GM23338 (cell line): ENCODE measurements around the gene STON1. TPM values are rescaled to one million over a fixed set of nuclear protein-coding genes. Genes with fewer than 3 reads are reported as not detected.

Experiments
- ATAC-seq: fragments of 200-7000 bp; cut with Tn5 transposase; 3 replicates; pipeline ENCODE4 v1.9.1; 2020
- DNase-seq: peaks from one replicate; pipeline ENCODE4 v3.0.0-alpha.2; 2015; ENCODE audit warnings: low spot score
- H2AFZ ChIP-seq: fragments of 200-600 bp; sonication (generic); 2 replicates; pipeline ENCODE4 v1.8.0; 2016; ENCODE audit warnings: antibody characterized with exemption, mild to moderate bottlenecking, moderate library complexity
- H3F3A ChIP-seq: fragments of 200-600 bp; sonication (generic); replicated peaks from 2 replicates; pipeline ENCODE4 v1.8.0; 2017; ENCODE audit warnings: antibody characterized with exemption, mixed run types, low read depth
- H3K27ac ChIP-seq: fragments of 200-600 bp; sonication (generic); 2 replicates; pipeline ENCODE4 v1.6.1; 2016; ENCODE audit warnings: low read depth
- H3K27me3 ChIP-seq: fragments of 200-600 bp; sonication (generic); 2 replicates; pipeline ENCODE4 v1.8.0; 2016; ENCODE audit warnings: mild to moderate bottlenecking, mixed run types, moderate library complexity; ENCODE audit not compliant: insufficient read depth
- H3K36me3 ChIP-seq: fragments of 200-600 bp; sonication (generic); 2 replicates; pipeline ENCODE4 v1.8.0; 2016; ENCODE audit warnings: mild to moderate bottlenecking; ENCODE audit not compliant: insufficient read depth
- H3K4me1 ChIP-seq: fragments of 200-600 bp; sonication (generic); 2 replicates; pipeline ENCODE4 v1.8.0; 2016; ENCODE audit warnings: mild to moderate bottlenecking, moderate library complexity; ENCODE audit not compliant: insufficient read depth
- H3K4me2 ChIP-seq: fragments of 200-600 bp; sonication (generic); 2 replicates; pipeline ENCODE4 v1.7.1; 2017; ENCODE audit warnings: mixed run types
- H3K4me3 ChIP-seq: fragments of 200-600 bp; sonication (generic); 2 replicates; pipeline ENCODE4 v1.6.1; 2016; ENCODE audit warnings: mixed run types
- H3K79me2 ChIP-seq: fragments of 200-600 bp; sonication (generic); replicated peaks from 2 replicates; pipeline ENCODE4 v1.8.0; 2017; ENCODE audit warnings: mild to moderate bottlenecking; ENCODE audit not compliant: insufficient read depth
- H3K9me2 ChIP-seq: fragments of 200-600 bp; sonication (generic); 2 replicates; pipeline ENCODE4 v1.8.0; 2017; ENCODE audit not compliant: insufficient read depth
- H4K20me1 ChIP-seq: fragments of 200-600 bp; sonication (generic); replicated peaks from 2 replicates; pipeline ENCODE4 v1.8.0; 2017; ENCODE audit warnings: mild to moderate bottlenecking; ENCODE audit not compliant: insufficient read depth
- H3K27ac Mint-ChIP-seq: 2 replicates; pipeline ENCODE4 v1.8.0; 2020; ENCODE audit warnings: inconsistent platforms, mild to moderate bottlenecking, moderate library complexity, mixed read lengths
- H3K27me3 Mint-ChIP-seq: 3 replicates; pipeline ENCODE4 v1.8.0; 2022; ENCODE audit warnings: low read depth, mild to moderate bottlenecking, moderate library complexity, mixed read lengths, inconsistent platforms; ENCODE audit not compliant: insufficient read depth, poor library complexity
- H3K36me3 Mint-ChIP-seq: 3 replicates; pipeline ENCODE4 v1.8.0; 2021; ENCODE audit warnings: low read depth, mild to moderate bottlenecking, inconsistent platforms, moderate library complexity, mixed read lengths
- H3K4me1 Mint-ChIP-seq: 3 replicates; pipeline ENCODE4 v1.8.0; 2020; ENCODE audit warnings: mild to moderate bottlenecking, inconsistent platforms, mixed read lengths
- H3K4me3 Mint-ChIP-seq: 3 replicates; pipeline ENCODE4 v1.8.0; 2021; ENCODE audit warnings: moderate library complexity, mild to moderate bottlenecking, inconsistent platforms, mixed read lengths
- H3K9me3 Mint-ChIP-seq: 3 replicates; pipeline ENCODE4 v1.8.0; 2020; ENCODE audit warnings: moderate library complexity, mild to moderate bottlenecking, inconsistent platforms, mixed read lengths
- CTCF ChIP-seq, 2 experiments: fragments of 200-600 bp in 1 of 2; sonication (generic) in 1 of 2; conservative IDR thresholded peaks; 2 replicates each; pipeline versions ENCODE4 v1.5.1 to v1.6.1; 2016 to 2017; ENCODE audit warnings: antibody characterized with exemption in 2 of 2, low read depth in 2 of 2, mild to moderate bottlenecking in 2 of 2, moderate library complexity in 1 of 2
- ETS1 ChIP-seq: IDR thresholded peaks from 2 replicates; pipeline ENCODE4 v1.6.1; 2016; ENCODE audit warnings: antibody characterized with exemption
- EZH2phosphoT487 ChIP-seq: fragments of 200-600 bp; sonication (generic); IDR thresholded peaks from one replicate; pipeline ENCODE4 v1.8.1; 2018; ENCODE audit warnings: antibody characterized with exemption; ENCODE audit not compliant: unreplicated experiment
- POLR2AphosphoS5 ChIP-seq: IDR thresholded peaks from 2 replicates; pipeline ENCODE4 v1.6.1; 2016; ENCODE audit warnings: antibody characterized with exemption, low read depth
- ZNF114 ChIP-seq: fragments of 250-450 bp; sonication (Bioruptor Pico); IDR thresholded peaks from 2 replicates; pipeline ENCODE4 v1.5.0; 2020; ENCODE audit warnings: mild to moderate bottlenecking, moderate library complexity
- ZNF331 ChIP-seq: fragments of 250-450 bp; sonication (Bioruptor Pico); IDR thresholded peaks from 2 replicates; pipeline ENCODE4 v1.5.0; 2020; ENCODE audit warnings: low read depth, mild to moderate bottlenecking, moderate library complexity
- ZNF462 ChIP-seq: fragments of 250-450 bp; sonication (Bioruptor Pico); IDR thresholded peaks from 2 replicates; pipeline ENCODE4 v1.5.0; 2020; ENCODE audit warnings: mild to moderate bottlenecking, moderate library complexity
- polyA plus RNA-seq: library from polyadenylated mRNA; unstranded; fragments of >200 nt; fragmentation: Nextera tagmentation; extraction: Ambion mirVana; gene quantifications from 2 replicates; pipeline ENCODE4 v1.2.1, GENCODE V29; 2016
- total RNA-seq: library from RNA; depleted of rRNA; stranded (reverse); fragments of >200 nt; shearing (Covaris generic); gene quantifications from 2 replicates; pipeline ENCODE4 v1.2.3, GENCODE V29; 2014

Gene STON1
- total and polyA plus RNA-seq, 2 experiments from 2014 or later: 5.4 to 14.4 TPM

GRCh38 chr2:48601349-48601748 lies 71.4 kb downstream of the STON1 start:
- Histone ChIP-seq H3K36me3 (no peaks in the 10 kb centered on the region), H3K27ac (no peak overlapping the region), H3K79me2 (no peaks in the 10 kb centered on the region), H3K4me2 (no peak overlapping the region), H3K9me2 (no peaks in the 10 kb centered on the region), H2AFZ (no peak overlapping the region), H4K20me1 (no peaks in the 10 kb centered on the region), H3K4me1 (no peaks in the 10 kb centered on the region), H3F3A (no peaks in the 10 kb centered on the region), H3K4me3 (no peak overlapping the region), H3K27me3 (no peaks in the 10 kb centered on the region)
- ATAC-seq: peak; percentile 98
- DNase-seq: peak; percentile 79
- H3K9me3 Mint-ChIP-seq: no peaks in the 10 kb centered on the region
- H3K27ac Mint-ChIP-seq: no peak overlapping the region
- H3K27me3 Mint-ChIP-seq: no peaks in the 10 kb centered on the region
- H3K4me1 Mint-ChIP-seq: no peaks in the 10 kb centered on the region
- H3K36me3 Mint-ChIP-seq: no peaks in the 10 kb centered on the region
- peak; percentile 77 to 91 for TF ChIP-seq CTCF (conservative IDR thresholded peaks at IDR 0.05; ENCODE audit: low read depth in 2 of 2)
- no peak for TF ChIP-seq ETS1
- no peak overlapping the region for H3K4me3 Mint-ChIP-seq

- Histone ChIP-seq H3K36me3 (no peaks in the 10 kb centered on the region), H3K27me3 (no peaks in the 10 kb centered on the region), H2AFZ (no peak overlapping the region), H3K9me2 (no peaks in the 10 kb centered on the region), H3K4me2 (no peak overlapping the region), H3F3A (no peaks in the 10 kb centered on the region), H3K4me1 (no peaks in the 10 kb centered on the region; the same call in 1 of the 2 replicates), H3K79me2 (no peaks in the 10 kb centered on the region), H3K4me3 (no peak overlapping the region), H3K27ac (no peak overlapping the region), H4K20me1 (no peaks in the 10 kb centered on the region)
- ATAC-seq: no peak
- Mint-ChIP-seq H3K4me3 (no peak overlapping the region), H3K4me1 (peaks cover 5% of the 10 kb centered on the region; the same call in 2 of the 3 replicates), H3K36me3 (no peaks in the 10 kb centered on the region), H3K27me3 (peaks cover 4% of the 10 kb centered on the region), H3K9me3 (no peaks in the 10 kb centered on the region), H3K27ac (no peak overlapping the region)
- DNase-seq: no peak
- no peak for TF ChIP-seq CTCF (conservative IDR thresholded peaks at IDR 0.05; ENCODE audit: low read depth in 2 of 2)
- no peak for TF ChIP-seq ZNF331 (CRISPR knock-in tag)
- no peak for TF ChIP-seq ZNF114 (CRISPR knock-in tag)
- TF ChIP-seq EZH2phosphoT487: no peak
- no peak for TF ChIP-seq POLR2AphosphoS5
- TF ChIP-seq ETS1: no peak
- no peak for TF ChIP-seq ZNF462 (CRISPR knock-in tag)
Measured at GRCh38 chr2:48605482-48606175, 75.7 kb downstream of the STON1 start.
